Omental fat pad (tissue), 4 donors: ENCODE measurements around the gene SOX6. TPM values are rescaled to one million over a fixed set of nuclear protein-coding genes. Genes with fewer than 3 reads are reported as not detected.

Experiments used
- ATAC-seq: fragments of 150-250 bp; one replicate; pipeline ENCODE4 v1.9.1; 2016; ENCODE audit warnings: mild to moderate bottlenecking, moderate library complexity; ENCODE audit not compliant: low FRiP score
- DNase-seq: peaks from one replicate; pipeline ENCODE4 v3.0.0-alpha.2; 2019; ENCODE audit warnings: low spot score
- total RNA-seq, 4 donors: library from RNA; depleted of rRNA; stranded (reverse); fragments of >200 nt; gene quantifications; one replicate each; pipeline ENCODE4 v1.1.0, GENCODE V29; 2016
- TF ChIP-seq, protein P1 (sequence below), 3 donors: fragments of 450-650 bp; IDR thresholded peaks; one replicate each; pipeline ENCODE4 v1.5.1; 2016 to 2017; ENCODE audit warnings: antibody characterized with exemption in 3 of 3, mild to moderate bottlenecking in 3 of 3, moderate library complexity in 2 of 3

Gene SOX6
- total RNA-seq, 4 donors from 2014 or later: 2.0 to 41.0 (median 8.9) TPM

DNA sequence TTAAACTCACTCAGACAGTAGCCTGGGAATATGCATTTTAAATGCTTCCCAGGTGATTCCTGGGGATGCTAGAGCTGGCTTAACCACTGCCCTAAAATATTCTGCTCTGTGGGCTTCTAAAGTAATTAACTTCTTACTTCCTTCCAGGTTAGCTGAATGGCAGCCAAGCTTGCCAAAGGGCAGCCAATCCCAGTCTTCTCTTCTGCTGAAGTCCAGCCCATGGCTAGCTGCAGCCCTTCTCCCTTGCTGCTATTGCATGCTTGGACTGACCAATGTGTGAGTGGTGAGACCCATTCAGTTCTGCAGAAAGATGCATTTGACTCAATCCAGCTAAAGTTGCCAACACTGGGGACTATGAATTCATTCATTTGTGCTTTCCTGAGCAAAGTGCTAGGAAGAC lies 411.9 kb downstream of the SOX6 start:
- ATAC-seq: no peak
- no peak for DNase-seq

GRCh38 chr11:15943418-15944197 lies 412.7 kb downstream of the SOX6 start:
- DNase-seq: no peak
- ATAC-seq: no peak
- TF ChIP-seq, protein P1, sequence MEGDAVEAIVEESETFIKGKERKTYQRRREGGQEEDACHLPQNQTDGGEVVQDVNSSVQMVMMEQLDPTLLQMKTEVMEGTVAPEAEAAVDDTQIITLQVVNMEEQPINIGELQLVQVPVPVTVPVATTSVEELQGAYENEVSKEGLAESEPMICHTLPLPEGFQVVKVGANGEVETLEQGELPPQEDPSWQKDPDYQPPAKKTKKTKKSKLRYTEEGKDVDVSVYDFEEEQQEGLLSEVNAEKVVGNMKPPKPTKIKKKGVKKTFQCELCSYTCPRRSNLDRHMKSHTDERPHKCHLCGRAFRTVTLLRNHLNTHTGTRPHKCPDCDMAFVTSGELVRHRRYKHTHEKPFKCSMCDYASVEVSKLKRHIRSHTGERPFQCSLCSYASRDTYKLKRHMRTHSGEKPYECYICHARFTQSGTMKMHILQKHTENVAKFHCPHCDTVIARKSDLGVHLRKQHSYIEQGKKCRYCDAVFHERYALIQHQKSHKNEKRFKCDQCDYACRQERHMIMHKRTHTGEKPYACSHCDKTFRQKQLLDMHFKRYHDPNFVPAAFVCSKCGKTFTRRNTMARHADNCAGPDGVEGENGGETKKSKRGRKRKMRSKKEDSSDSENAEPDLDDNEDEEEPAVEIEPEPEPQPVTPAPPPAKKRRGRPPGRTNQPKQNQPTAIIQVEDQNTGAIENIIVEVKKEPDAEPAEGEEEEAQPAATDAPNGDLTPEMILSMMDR (IDR thresholded peaks at IDR 0.05): no peak

More for the DNA sequence above, 411.9 kb downstream of the SOX6 start:
- TF ChIP-seq, protein P1 (IDR thresholded peaks at IDR 0.05): no peak

GRCh38 chr11:15942936-15943335 lies 413.4 kb downstream of the SOX6 start:
- no peak for ATAC-seq
- no peak for DNase-seq
- TF ChIP-seq, protein P1 (IDR thresholded peaks at IDR 0.05): no peak

DNA sequence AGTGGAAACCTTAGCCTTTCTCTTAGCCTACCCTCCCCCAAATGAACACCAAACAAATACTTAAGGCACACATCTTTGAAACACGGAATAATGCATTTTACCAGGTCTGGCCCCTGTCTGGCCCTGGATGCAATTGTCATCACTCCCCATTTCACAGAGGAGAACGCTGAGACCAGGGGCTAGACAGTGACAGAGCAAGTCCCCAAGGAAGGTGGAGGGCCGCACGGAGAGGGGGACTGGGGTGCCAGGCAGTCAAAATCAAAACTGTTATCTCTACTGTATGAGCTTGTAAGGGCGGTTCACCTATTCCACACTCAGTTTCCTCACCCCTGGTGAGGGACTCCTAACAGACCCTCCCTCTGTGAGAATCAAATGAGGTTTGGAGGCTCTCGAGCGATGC lies 414.2 kb downstream of the SOX6 start:
- DNase-seq: no peak
- TF ChIP-seq, protein P1 (IDR thresholded peaks at IDR 0.05): no peak
- ATAC-seq: no peak

GRCh38 chr11:15941206-15941770 lies 415.1 kb downstream of the SOX6 start:
- no peak for ATAC-seq
- no peak for DNase-seq
- TF ChIP-seq, protein P1 (IDR thresholded peaks at IDR 0.05): peak in 1 of 3 donors; percentile 84

GRCh38 chr11:15940462-15941205 lies 415.7 kb downstream of the SOX6 start:
- DNase-seq: no peak
- no peak for ATAC-seq
- TF ChIP-seq, protein P1 (IDR thresholded peaks at IDR 0.05): no peak
